ENCODE measurements around the gene SPAG16.
"Not testable (repeated sequence)": the region's sequence is repeated elsewhere in the genome, so short reads cannot be mapped to it uniquely, and the experiment has no call there.

Gene SPAG16

DNA sequence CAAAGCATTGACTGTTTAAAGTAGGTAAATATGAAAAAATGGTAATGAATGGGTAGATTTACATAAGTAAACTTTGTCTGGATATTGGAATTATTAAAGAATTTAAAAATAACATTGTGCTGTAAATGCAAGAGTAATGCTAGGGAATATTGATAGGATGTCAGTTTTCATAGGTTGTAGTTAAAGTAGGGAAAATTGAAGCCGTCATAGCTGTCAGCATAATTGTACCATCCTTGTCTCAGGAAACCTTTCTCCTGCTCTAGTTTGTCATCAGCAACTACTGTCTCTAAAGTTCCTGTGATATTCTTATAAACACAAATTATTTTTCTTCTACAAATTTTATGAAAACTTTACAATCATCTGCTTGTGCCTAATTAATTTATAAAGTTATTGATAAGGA is 10.1 kb upstream of the SPAG16 start:
- DNase-seq = no peak

DNA sequence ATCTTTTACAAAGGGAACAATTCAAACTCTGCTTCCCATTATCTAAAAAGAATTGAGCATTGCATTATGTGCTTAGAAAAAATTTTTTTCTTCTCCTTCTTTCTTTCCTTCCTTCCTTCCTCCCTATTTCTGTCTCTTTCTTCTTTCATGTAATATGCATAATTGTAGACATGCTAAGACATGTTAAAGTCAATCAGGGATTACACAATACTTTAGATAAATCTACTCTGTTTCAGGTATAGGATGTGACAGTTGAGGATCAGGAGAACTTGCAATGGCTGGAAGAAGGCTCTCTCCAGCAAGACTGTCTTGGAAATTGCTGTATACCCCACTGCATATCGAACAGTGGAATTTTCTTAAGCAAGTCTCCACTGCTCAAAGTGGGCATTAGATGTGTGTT is 9.0 kb upstream of the SPAG16 start:
- no peak for DNase-seq

DNA sequence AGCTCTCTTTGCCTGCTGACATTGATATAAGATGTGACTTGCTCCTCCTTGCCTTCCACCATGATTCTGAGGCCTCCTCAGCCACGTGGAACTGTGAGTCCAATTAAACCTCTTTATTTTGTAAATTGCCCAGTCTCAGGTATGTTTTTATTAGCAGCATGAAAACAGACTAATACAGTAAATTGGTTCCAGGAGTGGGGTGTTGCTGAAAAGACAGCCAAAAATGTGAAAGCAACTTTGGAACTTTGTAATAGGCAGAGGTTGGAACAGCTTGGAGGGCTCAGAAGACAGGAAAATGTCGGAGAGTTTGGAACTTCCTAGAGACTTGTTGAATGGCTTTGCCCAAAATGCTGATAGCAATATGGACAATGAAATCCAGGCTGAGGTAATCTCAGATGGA is 7.1 kb upstream of the SPAG16 start:
- not testable (repeated sequence) for DNase-seq

DNA sequence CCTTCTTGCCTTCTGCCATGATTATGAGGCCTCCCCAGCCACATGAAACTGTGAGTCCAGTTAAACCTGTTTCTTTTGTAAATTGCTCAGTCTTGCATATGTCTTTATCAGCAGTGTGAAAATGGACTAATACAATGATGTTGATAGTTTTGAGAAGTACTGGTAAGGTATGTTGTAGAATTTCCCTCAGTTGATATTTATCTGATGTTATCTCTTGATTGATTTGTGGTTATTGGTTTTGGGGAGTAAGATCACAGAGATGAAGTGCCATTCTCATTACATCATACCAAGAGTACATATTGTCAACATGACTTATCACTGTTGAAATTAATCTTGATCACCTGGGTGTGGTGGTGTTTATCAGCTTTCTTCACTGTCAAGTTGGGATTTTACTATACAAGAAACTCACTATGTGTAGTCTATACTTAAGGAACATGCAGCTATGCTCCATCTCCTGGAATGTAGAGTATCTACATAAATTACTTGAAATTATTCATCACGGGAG is 5.1 kb upstream of the SPAG16 start:
- no peak for DNase-seq

DNA sequence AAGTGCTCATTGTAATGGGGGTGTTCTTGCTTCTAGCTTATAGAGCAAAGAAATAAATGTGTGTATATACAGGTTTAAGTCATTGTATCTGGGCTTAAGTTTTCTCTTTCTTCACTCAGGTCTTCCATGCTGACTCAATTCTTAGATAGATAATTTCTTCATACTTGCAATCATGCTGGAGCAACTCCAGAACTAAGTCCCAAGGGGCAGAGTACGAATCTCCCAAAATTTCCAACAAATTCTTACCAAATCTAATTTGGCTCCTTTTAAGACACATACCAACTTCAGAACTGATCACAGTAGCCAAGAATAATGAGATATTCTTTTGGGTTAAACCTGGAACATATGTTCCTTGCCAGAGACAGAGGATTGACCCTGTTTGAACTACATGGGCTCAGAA is 4.3 kb upstream of the SPAG16 start:
- no peak for DNase-seq

DNA sequence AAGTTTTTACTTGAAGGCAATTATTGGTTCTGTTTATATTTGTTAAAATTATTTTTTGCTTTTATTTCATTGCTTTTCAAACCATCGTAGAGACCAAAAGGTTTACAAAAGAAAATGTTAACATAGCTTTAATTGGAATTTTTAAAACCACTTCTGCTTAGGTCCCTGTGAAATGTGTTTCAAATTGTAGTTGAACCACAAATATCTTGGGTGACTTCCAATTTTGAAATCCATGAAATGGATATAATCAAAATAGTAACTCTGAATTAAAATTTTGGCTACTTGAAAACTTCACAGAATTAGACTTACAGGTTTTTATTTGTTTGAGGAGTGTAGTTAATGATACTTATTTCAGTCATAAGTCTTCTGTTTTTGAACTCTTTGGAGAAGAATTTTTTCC is 3.1 kb upstream of the SPAG16 start:
- no peak for DNase-seq

DNA sequence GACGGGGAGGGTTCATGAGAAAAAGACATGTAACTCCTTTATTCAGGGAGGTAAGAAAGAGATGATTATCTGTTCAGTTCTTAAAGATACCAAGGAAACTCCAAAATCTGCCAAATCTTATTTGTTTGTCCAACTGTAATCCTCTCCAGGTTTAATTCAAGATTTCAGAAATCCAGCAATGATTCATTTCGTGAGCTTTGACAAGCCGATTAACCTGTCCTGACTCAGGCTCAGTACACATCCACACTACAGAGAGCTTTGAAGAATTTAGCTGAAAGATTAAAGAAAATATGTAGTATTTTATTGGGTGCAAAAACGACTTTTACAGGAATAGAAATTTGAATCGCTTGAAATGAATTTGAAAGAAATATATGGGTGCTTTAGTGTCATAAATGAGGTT is 1.1 kb downstream of the SPAG16 start:
- DNase-seq = no peak

DNA sequence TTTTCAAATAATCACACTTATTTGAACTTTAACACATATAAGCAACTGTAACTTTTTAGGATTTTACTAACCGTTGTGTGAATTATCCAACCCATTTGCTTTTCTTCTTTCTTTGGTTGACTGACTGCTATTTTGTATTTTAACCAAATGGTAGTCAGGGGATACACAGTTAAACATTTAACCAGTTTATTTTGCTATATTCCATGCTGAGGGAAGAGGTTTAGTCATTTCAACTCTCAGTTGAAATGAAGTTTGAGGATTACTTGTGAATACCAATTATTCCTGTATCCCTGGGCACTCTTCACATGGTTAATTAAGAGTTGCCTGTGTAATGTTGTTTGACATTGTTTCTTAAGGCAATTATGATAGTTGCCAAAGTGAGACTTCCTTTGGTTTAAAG is 1.9 kb downstream of the SPAG16 start:
- DNase-seq = no peak

DNA sequence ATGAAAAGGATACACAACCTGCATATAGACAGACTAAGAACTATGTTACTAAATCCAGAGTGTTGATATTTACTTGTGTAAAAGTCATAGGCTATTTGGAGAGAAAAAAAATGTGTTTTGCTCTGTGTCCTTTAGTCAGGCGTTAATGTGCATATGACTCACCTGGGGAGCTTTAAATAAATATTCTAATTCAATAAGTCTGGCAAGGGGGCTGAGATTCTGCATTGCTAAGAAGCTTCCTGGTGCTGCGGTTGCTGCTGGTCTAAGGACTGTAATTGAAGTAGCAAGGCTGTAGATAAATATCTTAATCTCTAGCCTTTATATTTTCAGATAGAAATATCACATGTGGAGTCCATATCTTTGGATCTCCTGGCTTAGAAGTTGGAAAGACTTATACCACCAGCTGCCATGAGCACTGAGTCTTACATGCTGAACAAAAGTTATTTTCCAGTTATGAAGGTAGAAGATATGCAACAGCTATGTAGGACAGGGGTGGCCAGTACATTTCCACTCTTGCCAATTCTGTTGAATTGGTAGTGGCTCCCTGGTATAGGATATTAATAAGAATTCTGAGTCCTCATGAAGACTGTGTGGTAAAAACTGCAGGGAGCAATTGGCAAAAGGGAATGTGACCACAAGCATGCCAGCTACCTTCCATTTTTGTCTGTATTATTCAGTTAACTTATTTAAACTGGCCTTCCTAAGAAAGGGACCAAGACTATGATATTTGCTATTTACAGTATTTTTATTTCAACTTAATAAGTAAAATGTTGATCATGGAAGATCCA is 4.8 kb downstream of the SPAG16 start:
- no peak for DNase-seq

DNA sequence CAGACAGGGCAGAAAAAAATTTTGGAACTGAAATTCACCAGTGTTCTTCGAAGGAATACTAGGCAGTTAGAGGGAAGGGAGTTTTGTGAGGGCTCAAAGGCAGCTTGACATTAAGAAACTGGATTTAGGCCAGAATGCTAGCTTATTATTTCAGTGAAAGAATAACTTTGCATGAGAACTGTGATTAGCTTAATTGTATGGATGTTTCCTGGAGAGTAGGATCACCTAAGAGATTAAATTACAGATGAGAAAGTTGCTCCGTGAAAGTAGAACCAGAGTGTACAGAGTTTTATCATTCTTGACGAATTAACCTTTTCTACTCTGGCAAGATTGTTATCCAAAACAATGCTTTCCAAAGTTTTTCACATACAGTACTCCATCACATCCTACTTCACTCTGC is 6.2 kb downstream of the SPAG16 start:
- no peak for DNase-seq

DNA sequence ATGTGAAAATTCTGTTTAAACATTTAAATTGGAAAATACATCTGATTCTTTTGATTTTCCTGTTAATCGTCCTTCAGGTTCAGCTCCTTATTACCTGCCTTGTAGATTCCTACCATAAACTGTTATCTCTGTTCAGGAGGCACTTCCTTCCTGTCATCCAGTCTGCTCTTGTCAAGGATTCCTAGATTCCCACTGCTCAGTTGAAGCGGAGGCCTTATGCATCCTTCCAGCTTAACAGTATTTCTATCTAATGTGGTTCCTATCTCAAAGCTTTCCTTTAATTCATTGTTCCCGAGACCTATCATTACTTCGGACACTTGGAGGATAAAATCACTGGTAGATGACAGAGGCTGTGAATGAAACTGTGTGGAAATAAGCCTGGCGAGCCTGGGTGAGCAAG is 12.0 kb downstream of the SPAG16 start:
- no peak for DNase-seq

DNA sequence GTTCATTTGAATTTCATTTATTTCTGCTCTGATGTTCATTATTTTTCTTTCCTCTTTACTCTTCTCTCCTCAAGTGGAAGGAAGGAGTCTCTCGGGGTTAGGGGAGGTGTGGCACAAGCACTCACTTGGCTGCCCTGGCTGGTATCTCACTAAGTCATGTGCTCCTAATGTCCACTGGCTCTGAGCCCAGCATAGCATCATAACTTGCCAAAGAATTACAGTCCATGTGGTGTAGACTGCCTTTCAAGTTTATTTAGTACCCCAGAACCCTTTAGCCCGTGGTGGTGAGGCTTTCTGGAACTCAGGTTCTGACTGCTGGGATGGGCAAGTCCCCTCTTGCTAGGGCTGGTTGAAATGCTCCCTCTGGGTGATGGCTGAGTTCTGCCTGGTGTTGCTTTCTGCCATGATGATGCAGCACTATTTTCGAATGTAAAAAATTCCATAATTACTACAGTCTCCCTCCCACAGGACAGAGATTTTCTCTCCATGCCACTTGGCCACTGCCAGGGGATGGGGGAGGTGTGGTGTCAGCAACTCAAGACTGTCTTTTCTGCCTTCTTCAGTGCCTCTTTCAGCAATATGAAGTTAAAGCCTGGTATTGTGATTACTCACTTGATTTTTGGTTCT is 22.2 kb downstream of the SPAG16 start:
- no peak for DNase-seq

DNA sequence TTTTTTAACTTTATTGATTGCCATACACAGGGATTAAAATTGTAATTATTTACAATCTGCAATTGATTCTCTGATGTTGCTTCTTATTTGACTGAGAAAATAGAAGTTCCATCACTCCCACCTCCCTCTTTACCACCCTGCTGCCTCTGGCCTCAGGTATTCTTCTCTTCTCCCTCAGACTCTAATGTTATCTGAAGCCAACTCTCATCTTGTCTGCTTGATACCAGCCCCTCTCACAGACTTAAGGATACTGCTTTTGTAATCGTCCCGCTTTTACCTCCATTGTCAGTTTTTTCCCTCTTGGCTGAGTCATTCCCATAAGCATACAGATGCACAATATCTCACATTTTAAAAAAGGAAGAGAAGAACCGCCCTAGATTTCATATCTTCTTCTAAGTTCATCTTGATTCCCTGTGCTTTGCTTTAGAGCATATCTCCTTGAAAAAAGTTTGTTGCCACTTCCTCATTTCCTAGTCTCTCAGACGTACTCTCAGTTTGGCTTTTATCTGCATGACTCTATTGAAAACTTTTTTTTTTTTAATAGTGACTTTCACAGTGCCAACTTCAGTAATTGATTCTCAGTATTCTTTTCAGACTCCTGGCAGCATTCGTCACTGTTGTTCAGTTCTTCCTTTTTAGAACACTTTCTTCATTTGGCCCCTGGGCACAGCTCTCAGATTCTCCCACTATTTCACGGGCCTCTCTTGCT is 31.1 kb downstream of the SPAG16 start:
- DNase-seq = no peak

DNA sequence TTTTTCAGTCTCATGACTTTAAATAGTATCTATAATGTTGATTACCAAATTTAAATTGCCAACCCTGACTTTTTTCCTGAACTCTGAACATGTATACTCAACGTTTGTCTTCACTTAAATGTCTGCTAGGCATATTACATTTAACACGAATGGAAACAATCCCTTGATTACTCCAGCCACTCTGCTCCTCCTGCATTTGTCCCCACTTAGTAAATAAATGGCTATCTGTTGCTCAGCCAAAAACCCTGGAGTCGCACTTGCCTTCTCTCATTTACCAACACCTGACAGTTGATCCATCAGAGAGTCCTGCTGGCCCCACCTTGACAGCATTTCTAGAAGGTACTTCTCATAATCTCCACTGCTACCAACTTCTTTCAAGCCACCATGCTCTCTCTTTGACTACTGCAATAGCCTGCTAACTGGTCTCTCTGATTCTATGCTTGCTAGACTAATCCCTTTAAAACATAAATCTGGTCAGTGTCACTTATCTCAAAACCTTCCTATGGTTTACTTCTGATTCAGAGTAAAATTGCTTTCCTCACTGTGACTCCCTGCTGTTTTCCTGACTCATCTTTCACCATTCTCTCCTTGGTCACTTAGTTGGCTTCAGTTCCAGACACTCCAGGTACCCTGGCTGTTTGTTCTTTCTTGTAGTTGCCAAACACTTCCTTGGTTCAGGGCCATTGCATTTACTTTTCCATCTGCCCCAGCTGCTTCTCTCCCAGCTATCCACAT is 31.9 kb downstream of the SPAG16 start:
- DNase-seq = no peak

DNA sequence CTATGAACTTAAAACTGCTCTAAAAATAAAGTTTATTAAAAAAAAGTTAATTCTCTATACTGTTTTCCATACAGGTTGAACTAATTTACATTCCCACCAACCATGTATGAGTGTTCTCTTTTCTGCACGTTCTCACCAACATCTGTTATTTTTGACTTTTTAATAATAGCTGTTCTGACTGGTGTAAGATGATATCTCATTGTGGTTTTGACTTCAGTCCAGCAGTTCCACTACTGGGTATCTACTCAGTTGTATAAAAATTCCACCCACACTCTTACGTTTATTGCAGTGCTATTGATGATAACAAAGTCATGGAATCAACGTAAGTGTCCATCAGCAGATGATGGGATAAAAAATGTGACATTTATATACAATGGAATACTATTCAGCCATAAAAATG is 33.7 kb downstream of the SPAG16 start:
- DNase-seq = no peak

DNA sequence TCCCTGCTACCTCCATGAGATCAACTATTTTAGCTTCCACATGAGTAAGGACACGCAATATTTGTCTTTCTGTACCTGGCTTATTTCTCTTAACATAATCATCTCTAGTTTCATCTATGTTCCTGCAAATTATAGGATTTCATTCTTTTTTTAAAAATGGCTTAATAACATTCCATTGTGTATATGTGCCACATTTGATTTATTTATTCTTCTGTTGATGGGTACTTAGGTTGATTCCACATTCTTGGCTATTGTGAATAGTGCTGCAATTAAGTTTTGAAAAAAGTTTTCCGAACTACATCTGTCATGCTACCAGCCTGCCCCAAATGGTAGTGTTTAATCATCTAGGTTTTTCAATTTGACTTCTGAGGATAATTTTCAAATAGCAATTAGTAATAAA is 36.3 kb downstream of the SPAG16 start:
- no peak for DNase-seq

DNA sequence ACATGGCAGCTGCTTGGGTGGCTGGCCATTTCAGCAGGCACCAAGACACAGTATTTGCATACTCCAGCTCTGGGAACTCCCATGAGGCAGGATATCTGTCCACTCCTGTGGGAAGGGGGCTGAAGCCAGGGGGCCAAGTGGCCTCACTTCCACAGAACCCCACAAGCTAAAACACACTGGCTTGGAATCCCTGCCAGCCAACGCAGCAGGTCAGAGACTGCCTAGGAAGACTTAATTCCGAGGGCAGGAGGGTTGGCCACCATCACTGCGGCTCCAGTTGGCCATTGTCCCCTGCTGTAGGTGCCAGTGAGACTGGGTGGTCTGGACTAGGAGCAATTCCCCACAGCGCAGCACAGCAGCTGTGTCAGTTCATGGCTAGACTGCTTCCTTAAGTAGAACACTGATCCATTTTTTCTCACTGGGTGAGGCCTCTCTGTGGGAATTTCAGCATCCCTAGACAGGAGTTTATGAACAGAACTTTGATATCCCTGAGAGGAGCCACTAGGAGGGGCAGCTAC is 52.0 kb downstream of the SPAG16 start:
- no peak for DNase-seq

DNA sequence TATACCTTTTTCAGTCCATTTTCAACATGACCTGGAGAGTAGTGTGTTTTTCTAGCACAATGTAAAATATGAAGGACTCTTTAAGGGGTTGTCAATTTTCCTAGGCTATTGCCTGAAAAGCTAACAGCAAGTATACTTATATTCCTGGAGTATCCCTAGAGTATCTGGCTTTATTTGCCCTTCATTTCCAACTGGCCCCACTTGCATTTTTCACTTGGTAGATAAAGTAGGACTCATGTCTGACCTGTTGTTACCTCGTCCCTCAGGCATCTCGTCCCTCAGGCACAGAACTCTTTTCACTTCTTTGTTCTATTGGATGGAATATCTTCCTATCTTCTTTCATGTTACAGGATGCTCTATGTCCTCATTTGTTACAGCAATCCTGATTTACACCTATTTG is 69.2 kb downstream of the SPAG16 start:
- no peak for DNase-seq

DNA sequence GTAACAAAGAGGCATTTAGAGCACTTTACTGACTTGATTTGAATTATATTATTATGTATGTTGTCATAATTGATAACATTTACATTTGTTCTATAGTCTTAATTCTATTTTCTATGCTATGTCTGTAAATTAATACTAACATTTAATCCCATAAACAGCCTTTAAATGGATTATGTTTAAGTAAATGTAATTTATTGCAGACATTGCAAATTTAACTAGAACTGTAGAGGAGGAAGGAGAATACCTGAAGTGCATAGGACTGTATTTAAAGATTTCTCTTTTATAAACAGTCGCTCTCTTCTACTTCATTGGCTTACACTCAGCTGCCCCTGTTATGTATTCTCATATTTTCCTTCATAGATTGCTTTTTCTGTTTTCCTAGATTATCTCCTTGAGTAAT is 92.4 kb downstream of the SPAG16 start:
- no peak for DNase-seq

DNA sequence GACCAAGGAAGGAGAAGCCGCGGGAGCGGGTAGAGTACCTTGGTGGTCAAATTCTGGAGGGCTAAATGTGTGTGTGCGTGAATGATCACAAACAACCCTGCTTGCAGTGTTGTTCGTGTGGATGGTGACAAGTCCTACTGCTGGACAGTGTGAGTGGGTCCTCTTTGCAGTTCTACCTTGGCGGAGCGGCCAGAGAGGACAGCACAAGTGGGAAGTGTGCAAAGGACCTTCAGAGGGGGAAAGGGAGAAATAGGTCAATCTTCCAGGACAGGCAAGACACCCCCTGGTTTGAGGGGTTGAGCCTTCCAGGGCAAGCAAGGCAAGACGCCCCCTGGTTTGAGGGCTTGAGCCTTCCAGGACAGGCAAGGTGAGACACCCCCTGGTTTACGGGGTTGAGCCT is 122.8 kb downstream of the SPAG16 start:
- not testable (repeated sequence) for DNase-seq

DNA sequence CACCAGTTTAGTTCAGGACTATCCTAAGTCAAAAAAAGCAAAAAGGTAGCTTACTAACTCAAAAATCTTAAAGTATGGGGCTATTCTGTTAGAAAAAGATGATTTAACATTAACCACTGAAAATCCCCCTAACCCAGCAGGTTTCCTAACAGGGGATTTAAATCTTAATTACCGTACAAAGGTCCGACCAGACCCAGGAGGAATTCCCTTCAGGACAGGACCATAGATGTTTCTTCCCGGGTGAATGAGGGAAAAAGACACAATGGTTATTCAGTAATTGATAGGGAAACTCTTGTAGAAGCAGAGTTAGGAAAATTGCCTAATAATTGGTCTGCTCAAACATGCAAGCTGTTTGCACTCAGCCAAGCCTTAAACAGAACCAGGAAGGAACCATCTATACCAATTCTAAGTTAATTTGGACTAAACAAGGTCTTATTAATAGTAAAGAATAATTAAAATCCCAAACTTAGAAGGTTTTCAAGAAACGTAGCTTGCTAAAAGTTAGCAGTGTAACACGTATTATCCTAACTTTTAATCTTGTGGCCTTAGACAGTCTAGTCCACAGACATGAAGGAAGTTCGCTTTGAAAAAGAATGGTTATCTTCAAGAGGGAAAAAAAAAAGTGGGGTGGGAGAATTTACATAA is 124.3 kb downstream of the SPAG16 start:
- not testable (repeated sequence) for DNase-seq

DNA sequence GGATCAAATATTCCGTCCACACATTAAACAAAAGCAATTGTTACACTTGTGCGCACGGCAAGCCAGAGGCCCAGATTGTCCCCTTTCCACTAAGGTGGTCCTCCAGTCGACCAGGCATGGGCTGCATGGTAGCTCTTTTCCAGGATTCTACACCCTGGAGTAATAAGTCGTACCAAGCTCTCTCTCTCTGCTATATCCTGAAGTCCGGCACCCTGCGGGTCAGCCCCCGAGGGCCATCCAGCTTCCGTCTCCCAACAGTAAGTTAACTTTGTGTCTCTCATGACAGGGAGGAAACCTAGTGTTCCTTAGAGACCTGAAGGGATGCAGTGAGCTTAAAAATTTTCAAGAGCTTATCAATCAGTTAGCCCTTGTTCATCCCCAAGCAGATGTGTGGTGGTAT is 126.4 kb downstream of the SPAG16 start:
- not testable (repeated sequence) for DNase-seq
